H1 (cell line): ENCODE results near the gene UTS2R. TPM values are rescaled to one million over a fixed set of nuclear protein-coding genes. Genes with fewer than 3 reads are reported as not detected.

Experiments
- CTCF ChIA-PET: fragments of 300-600 bp; sonication (Branson Sonifier 250); formaldehyde crosslinking; loops from one replicate; lab custom pipeline; 2021; ENCODE audit not compliant: partially characterized antibody; lab: Charles Lee
- POLR2A ChIA-PET: fragments of 300-600 bp; sonication (Branson Sonifier 250); formaldehyde crosslinking; loops from one replicate; lab custom pipeline; 2021; ENCODE audit warnings: inconsistent platforms; ENCODE audit not compliant: partially characterized antibody; lab: Charles Lee
- DNase-seq, 2 experiments: peaks; one replicate each; pipeline versions ENCODE4 v3.0.0 to v3.0.0-alpha.2; 2010 to 2022; ENCODE audit warnings: low spot score in 2 of 2, low read depth in 1 of 2, mixed read lengths in 1 of 2
- FAIRE-seq: peaks from 2 replicates; lab custom pipeline; 2011; peaks lifted over from hg19 to GRCh38; lab: Jason Lieb, UNC
- H2AFZ ChIP-seq: 2 replicates; pipeline ENCODE4 v1.8.1; 2012; ENCODE audit warnings: low read length, inconsistent platforms
- H2AK5ac ChIP-seq: 2 replicates; pipeline ENCODE4 v1.6.1; 2013; ENCODE audit warnings: low read depth, low read length
- H2BK120ac ChIP-seq: replicated peaks from 2 replicates; pipeline ENCODE3; 2013; ENCODE audit warnings: low read depth, low read length, inconsistent platforms
- H2BK12ac ChIP-seq: 2 replicates; pipeline ENCODE4 v1.6.1; 2013; ENCODE audit warnings: low read depth, low read length
- H2BK15ac ChIP-seq: 2 replicates; pipeline ENCODE4 v1.6.1; 2013; ENCODE audit warnings: low read length
- H2BK20ac ChIP-seq: 2 replicates; pipeline ENCODE4 v1.6.1; 2013; ENCODE audit warnings: low read length
- H2BK5ac ChIP-seq: 2 replicates; pipeline ENCODE4 v1.6.1; 2013; ENCODE audit warnings: low read depth, low read length
- H3K14ac ChIP-seq: 2 replicates; pipeline ENCODE4 v1.6.1; 2013; ENCODE audit warnings: inconsistent platforms; ENCODE audit not compliant: insufficient read length
- H3K18ac ChIP-seq: 2 replicates; pipeline ENCODE4 v1.6.1; 2013; ENCODE audit warnings: low read length; ENCODE audit errors: extremely low read depth
- H3K23ac ChIP-seq: 2 replicates; pipeline ENCODE4 v1.6.1; 2013; ENCODE audit warnings: inconsistent platforms; ENCODE audit not compliant: insufficient read length
- H3K23me2 ChIP-seq: 2 replicates; pipeline ENCODE4 v1.6.1; 2013; ENCODE audit warnings: low read depth, low read length
- H3K27ac ChIP-seq: 2 replicates; pipeline ENCODE4 v1.6.1; 2011; ENCODE audit warnings: low read depth, low read length, inconsistent platforms
- H3K27me3 ChIP-seq, 4 experiments: replicated peaks in 1 of 4; 1 replicate in 1 of 4; 2 replicates in 3 of 4; pipeline versions ENCODE4 v1.6.1 to v1.8.1; 2011 to 2013; ENCODE audit warnings: low read length in 3 of 4, mild to moderate bottlenecking in 3 of 4, inconsistent platforms in 2 of 4, mixed read lengths in 2 of 4, moderate library complexity in 1 of 4; ENCODE audit not compliant: control insufficient read depth in 3 of 4, insufficient read depth in 3 of 4; ENCODE audit errors: extremely low read depth in 1 of 4
- H3K36me3 ChIP-seq, 4 experiments: 2 replicates each; pipeline versions ENCODE4 v1.6.1 to v1.8.1; 2011 to 2013; ENCODE audit warnings: mild to moderate bottlenecking in 4 of 4, low read length in 3 of 4, moderate library complexity in 2 of 4, control low read depth in 1 of 4, inconsistent platforms in 1 of 4; ENCODE audit not compliant: insufficient read depth in 4 of 4, control insufficient read depth in 2 of 4
- H3K4ac ChIP-seq: replicated peaks from 2 replicates; pipeline ENCODE3; 2013; ENCODE audit warnings: low read length, low read depth, mixed read lengths, inconsistent platforms; ENCODE audit not compliant: insufficient read length
- H3K4me1 ChIP-seq, 4 experiments: replicated peaks in 1 of 4; 1 replicate in 1 of 4; 2 replicates in 3 of 4; pipeline versions ENCODE4 v1.6.1 to v1.8.1; 2011 to 2013; ENCODE audit warnings: low read length in 3 of 4, inconsistent platforms in 2 of 4, mixed read lengths in 1 of 4; ENCODE audit not compliant: insufficient read depth in 4 of 4, control insufficient read depth in 3 of 4
- H3K4me2 ChIP-seq, 2 experiments: 2 replicates each; pipeline versions ENCODE4 v1.6.1 to v1.8.1; 2011 to 2013; ENCODE audit warnings: low read depth in 2 of 2, low read length in 2 of 2, control low read depth in 1 of 2, inconsistent platforms in 1 of 2, mild to moderate bottlenecking in 1 of 2; ENCODE audit not compliant: insufficient read depth in 1 of 2
- H3K4me3 ChIP-seq, 4 experiments: fragments of 200-600, 300-600 bp in 1 of 4; sonication (generic), shearing (Covaris generic), sonication (Bioruptor Twin) in 1 of 4; 2 replicates each; pipeline versions ENCODE4 v1.5.1 to v1.8.1; 2011 to 2016; ENCODE audit warnings: low read length in 4 of 4, low read depth in 3 of 4, control low read depth in 2 of 4, inconsistent platforms in 2 of 4, mild to moderate bottlenecking in 2 of 4, mixed read lengths in 1 of 4, moderate library complexity in 1 of 4; ENCODE audit not compliant: insufficient read depth in 2 of 4; ENCODE audit errors: extremely low read depth in 1 of 4
- H3K56ac ChIP-seq: replicated peaks from 2 replicates; pipeline ENCODE3; 2013; ENCODE audit warnings: low read depth, mild to moderate bottlenecking, mixed read lengths, low read length, inconsistent platforms; ENCODE audit not compliant: insufficient read length
- H3K79me1 ChIP-seq: 2 replicates; pipeline ENCODE4 v1.6.1; 2013; ENCODE audit warnings: low read depth, low read length, control low read depth
- H3K79me2 ChIP-seq, 2 experiments: 2 replicates each; pipeline versions ENCODE4 v1.6.1 to v1.8.1; 2012 to 2013; ENCODE audit warnings: low read length in 2 of 2, mild to moderate bottlenecking in 2 of 2, inconsistent platforms in 1 of 2; ENCODE audit not compliant: insufficient read depth in 2 of 2, control insufficient read depth in 1 of 2
- H3K9ac ChIP-seq, 4 experiments: replicated peaks in 1 of 4; 1 replicate in 1 of 4; 2 replicates in 3 of 4; pipeline versions ENCODE4 v1.6.1 to v1.8.1; 2011 to 2013; ENCODE audit warnings: low read depth in 3 of 4, low read length in 3 of 4, control low read depth in 2 of 4, mild to moderate bottlenecking in 2 of 4, moderate library complexity in 2 of 4, inconsistent platforms in 1 of 4; ENCODE audit errors: extremely low read depth in 1 of 4
- H3K9me3 ChIP-seq, 2 experiments: 2 replicates each; pipeline versions ENCODE4 v1.6.1 to v1.8.1; 2012 to 2013; ENCODE audit warnings: mild to moderate bottlenecking in 2 of 2, moderate library complexity in 2 of 2, control low read depth in 1 of 2, inconsistent platforms in 1 of 2, low read depth in 1 of 2, low read length in 1 of 2, mixed read lengths in 1 of 2; ENCODE audit not compliant: insufficient read depth in 2 of 2
- H4K20me1 ChIP-seq, 2 experiments: replicated peaks in 1 of 2; 2 replicates each; pipeline versions ENCODE3 to v1.8.1; 2011 to 2013; ENCODE audit warnings: inconsistent platforms in 2 of 2, low read length in 2 of 2, mild to moderate bottlenecking in 1 of 2; ENCODE audit not compliant: insufficient read depth in 2 of 2, control insufficient read depth in 1 of 2
- H4K5ac ChIP-seq: 2 replicates; pipeline ENCODE4 v1.6.1; 2013; ENCODE audit warnings: low read length, low read depth, mixed read lengths, inconsistent platforms; ENCODE audit not compliant: insufficient read length
- H4K8ac ChIP-seq: 2 replicates; pipeline ENCODE4 v1.8.0; 2013; ENCODE audit warnings: mild to moderate bottlenecking, moderate library complexity, low read length, inconsistent platforms; ENCODE audit not compliant: insufficient read depth; ENCODE audit errors: extremely low read depth
- H4K91ac ChIP-seq: replicated peaks from 2 replicates; pipeline ENCODE3; 2013; ENCODE audit warnings: low read length, mixed read lengths, inconsistent platforms; ENCODE audit not compliant: insufficient read length
- GABPA ChIP-seq: IDR thresholded peaks from 2 replicates; pipeline ENCODE4 v1.6.1; 2011; ENCODE audit warnings: mild to moderate bottlenecking, low read length, moderate library complexity, borderline replicate concordance; ENCODE audit not compliant: insufficient read depth
- HDAC2 ChIP-seq, 2 experiments: fragments of 300-600 bp in 1 of 2; sonication (generic) in 1 of 2; IDR thresholded peaks; 2 replicates each; pipeline ENCODE4 v1.6.1; 2011 to 2012; ENCODE audit warnings: low read depth in 2 of 2, low read length in 2 of 2, mild to moderate bottlenecking in 2 of 2, moderate library complexity in 2 of 2, borderline replicate concordance in 1 of 2, inconsistent platforms in 1 of 2
- KDM5A ChIP-seq: fragments of 200-600 bp; IDR thresholded peaks from 2 replicates; pipeline ENCODE4 v1.7.1; 2012; ENCODE audit warnings: mild to moderate bottlenecking, low read length, inconsistent platforms, mixed read lengths
- PHF8 ChIP-seq: fragments of 200-600 bp; sonication (generic); conservative IDR thresholded peaks from 2 replicates; pipeline ENCODE4 v1.7.1; 2012; ENCODE audit warnings: low read depth, mild to moderate bottlenecking, inconsistent platforms, low read length, moderate library complexity
- RBBP5 ChIP-seq: IDR thresholded peaks from 2 replicates; pipeline ENCODE4 v1.7.1; 2012; ENCODE audit warnings: low read depth, mild to moderate bottlenecking, inconsistent platforms, low read length, moderate library complexity, borderline replicate concordance
- TAF1 ChIP-seq: IDR thresholded peaks from 2 replicates; pipeline ENCODE4 v1.6.1; 2011; ENCODE audit warnings: mild to moderate bottlenecking, low read depth, low read length
- ZNF274 ChIP-seq: IDR thresholded peaks from 2 replicates; pipeline ENCODE4 v1.7.0; 2012; ENCODE audit warnings: low read length, borderline replicate concordance; ENCODE audit errors: extremely low read depth
- WGBS, 2 experiments: shearing (Covaris generic) in 1 of 2; methylation state at CpG; one replicate each; pipeline versions ENCODE4 v1.1.6 to v1.1.7; 2013 to 2015; ENCODE audit warnings: low lambda C conversion rate in 2 of 2, mixed read lengths in 2 of 2, inconsistent platforms in 1 of 2, low coverage in 1 of 2, missing lambda C conversion rate in 1 of 2; ENCODE audit not compliant: insufficient replicate concordance in 2 of 2, insufficient coverage in 1 of 2, insufficient read length in 1 of 2; ENCODE audit errors: extremely low coverage in 1 of 2, missing lambda C conversion rate in 1 of 2; 5-methylcytosine and 5-hydroxymethylcytosine counted together
- polyA plus RNA-seq, 7 experiments: library from polyadenylated mRNA; depleted of rRNA in 3 of 7; stranded (reverse) in 5 of 7; unstranded in 2 of 7; fragments of >200 nt in 5 of 7; fragments of 200-250 nt in 2 of 7; gene quantifications; 1 replicate in 5 of 7; 2 replicates in 1 of 7; 4 replicates in 1 of 7; pipeline versions ENCODE4 v1.2.1 to v1.2.3, GENCODE V29; 2011 to 2013; ENCODE audit warnings: missing spikeins in 2 of 7, mixed read lengths in 2 of 7
- total RNA-seq: library from RNA; stranded (reverse); fragmentation: NEBNext Ultra II Directional; extraction: Animal tissue kit (Norgen Biotek cat#: 25700); gene quantifications from 2 replicates; pipeline ENCODE4 v1.2.1, GENCODE V29; 2021

Gene UTS2R
- total and polyA plus RNA-seq, 2 of the 8 experiments (the other 6 are each of a cell fraction or from before 2014, with no cell fraction given): 0.27 TPM; not detected in 1

DNA sequence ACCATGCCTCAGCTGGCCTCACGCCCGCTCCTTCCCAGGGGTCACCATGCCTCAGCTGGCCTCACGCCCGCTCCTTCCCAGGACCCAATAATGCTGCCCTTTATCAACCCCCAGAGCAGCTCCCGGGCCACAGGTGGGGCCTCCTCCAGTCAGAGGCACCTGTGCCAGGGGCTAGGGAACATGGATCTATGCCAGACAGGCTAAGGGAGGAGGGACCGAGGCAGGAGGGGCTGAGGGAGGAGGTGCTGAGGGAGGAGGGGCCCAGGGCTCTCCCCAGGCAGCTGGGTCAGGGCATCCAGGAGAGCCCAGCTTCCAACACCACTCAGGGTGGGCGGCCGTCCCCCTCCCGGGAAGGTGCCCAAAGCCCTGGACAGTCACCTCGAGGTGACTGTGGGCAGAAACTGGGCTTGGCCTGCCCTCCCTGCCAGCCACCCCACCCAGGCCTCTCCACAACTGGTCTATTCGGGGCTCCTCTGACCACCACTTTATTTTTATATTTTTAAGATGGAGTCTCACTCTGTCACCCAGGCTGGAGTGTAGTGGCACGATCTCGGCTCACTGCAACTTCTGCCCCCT is 19.4 kb downstream of the UTS2R start:
- DNase-seq (no peak), FAIRE-seq (no peak)
- Histone ChIP-seq H3K56ac (no peak overlapping the region), H3K9ac (no peak overlapping the region), H2BK12ac (no peak overlapping the region), H2AFZ (no peak overlapping the region), H3K4me2 (no peak overlapping the region), H4K8ac (no peak overlapping the region), H3K79me1 (no peaks in the 10 kb centered on the region), H3K4ac (no peak overlapping the region), H2BK20ac (no peak overlapping the region), H2BK5ac (no peak overlapping the region), H3K36me3 (0 out of 8 replicates have a peak, but pooled peaks cover 0 to 2% (median 0%) of the 10 kb centered on the region in 4 experiments), H3K23ac (no peak overlapping the region), H3K4me1 (peaks cover 0 to 4% (median 0%) of the 10 kb centered on the region in 4 experiments; a peak in 1 of 7 replicates), H3K14ac (no peak overlapping the region), H2BK15ac (no peak overlapping the region), H3K27me3 (no peaks in the 10 kb centered on the region), H3K18ac (no peak overlapping the region), H4K5ac (no peak overlapping the region), H2BK120ac (no peak overlapping the region), H3K79me2 (no peaks in the 10 kb centered on the region), H3K4me3 (no peak overlapping the region), H3K27ac (no peak overlapping the region), H2AK5ac (no peak overlapping the region), H3K23me2 (no peaks in the 10 kb centered on the region), H4K91ac (no peak overlapping the region), H3K9me3 (no peaks in the 10 kb centered on the region), H4K20me1 (no peaks in the 10 kb centered on the region)
- ChIA-PET POLR2A (no interaction called here), CTCF (interaction anchor here (1.2 kb wide), 1 partner anchor 18 kb away, joined by 5 read pairs; no protein-coding TSS in a partner anchor)
- 91% methylated on average over 9 of the region's 13 CpGs; no CpG with 5 or more reads in 1 of the 2 experiments for WGBS, 2 experiments
- TF ChIP-seq GABPA (no peak), TAF1 (no peak), RBBP5 (no peak), ZNF274 (no peak), KDM5A (no peak), PHF8 (no peak), HDAC2 (IDR thresholded peaks at IDR 0.05; ENCODE audit: borderline replicate concordance in 1 of 2, low read depth in 2 of 2, low read length in 2 of 2) (no peak)
